Karpas-422 (cell line): ENCODE measurements around the gene SDK1. TPM values are rescaled to one million over a fixed set of nuclear protein-coding genes. Genes with fewer than 3 reads are reported as not detected.

Experiments
- DNase-seq: peaks from one replicate; pipeline ENCODE4 v3.0.0-alpha.2; 2015
- H2AFZ ChIP-seq: fragments of 200-600 bp; sonication (generic); 2 replicates; pipeline ENCODE4 v1.6.1; 2014; ENCODE audit warnings: antibody characterized with exemption, low read length, mixed read lengths
- H3K27ac ChIP-seq: fragments of 200-600 bp; sonication (generic); 2 replicates; pipeline ENCODE4 v1.5.1; 2014; ENCODE audit warnings: mild to moderate bottlenecking, low read length, moderate library complexity
- H3K27me3 ChIP-seq: fragments of 200-600 bp; sonication (generic); 2 replicates; pipeline ENCODE4 v1.6.1; 2014; ENCODE audit warnings: low read length, mixed read lengths
- H3K36me3 ChIP-seq: fragments of 200-600 bp; sonication (generic); 2 replicates; pipeline ENCODE4 v1.6.1; 2014; ENCODE audit warnings: low read length, mixed read lengths; ENCODE audit not compliant: insufficient read depth
- H3K4me1 ChIP-seq: fragments of 200-600 bp; sonication (generic); 2 replicates; pipeline ENCODE4 v1.6.1; 2014; ENCODE audit warnings: mild to moderate bottlenecking, low read length, mixed read lengths
- H3K4me2 ChIP-seq: fragments of 200-600 bp; sonication (generic); 2 replicates; pipeline ENCODE4 v1.6.1; 2014; ENCODE audit warnings: low read length, low read depth, mild to moderate bottlenecking; ENCODE audit not compliant: poor library complexity, severe bottlenecking
- H3K4me3 ChIP-seq: fragments of 200-600 bp; sonication (generic); 2 replicates; pipeline ENCODE4 v1.5.1; 2014; ENCODE audit warnings: mild to moderate bottlenecking, antibody characterized with exemption, low read length, mixed read lengths
- H3K79me2 ChIP-seq: fragments of 200-600 bp; sonication (generic); 2 replicates; pipeline ENCODE4 v1.6.1; 2014; ENCODE audit warnings: mild to moderate bottlenecking, low read length, mixed read lengths
- H3K9ac ChIP-seq: fragments of 200-600 bp; sonication (generic); 2 replicates; pipeline ENCODE4 v1.6.0; 2014; ENCODE audit warnings: low read length
- H3K9me2 ChIP-seq: fragments of 200-600 bp; sonication (generic), shearing (Covaris generic); replicated peaks from 2 replicates; pipeline ENCODE4 v1.6.0; 2014; ENCODE audit warnings: mild to moderate bottlenecking, low read length, moderate library complexity; ENCODE audit not compliant: insufficient read depth
- H3K9me3 ChIP-seq: fragments of 300-700, 200-600 bp; sonication (generic); 2 replicates; pipeline ENCODE4 v1.6.1; 2014; ENCODE audit warnings: low read length, mixed read lengths
- H4K20me1 ChIP-seq: fragments of 200-600 bp; sonication (generic); 2 replicates; pipeline ENCODE4 v1.6.1; 2014; ENCODE audit warnings: mild to moderate bottlenecking, antibody characterized with exemption, low read length, low read depth; ENCODE audit not compliant: insufficient read depth
- total RNA-seq: library from RNA; depleted of rRNA; stranded (reverse); fragments of >200 nt; shearing (Covaris generic); gene quantifications from 2 replicates; pipeline ENCODE4 v1.2.3, GENCODE V29; 2014; ENCODE audit warnings: low replicate concordance

The SDK1 gene
- total RNA-seq, 1 experiment from 2014 or later, result not detected

DNA sequence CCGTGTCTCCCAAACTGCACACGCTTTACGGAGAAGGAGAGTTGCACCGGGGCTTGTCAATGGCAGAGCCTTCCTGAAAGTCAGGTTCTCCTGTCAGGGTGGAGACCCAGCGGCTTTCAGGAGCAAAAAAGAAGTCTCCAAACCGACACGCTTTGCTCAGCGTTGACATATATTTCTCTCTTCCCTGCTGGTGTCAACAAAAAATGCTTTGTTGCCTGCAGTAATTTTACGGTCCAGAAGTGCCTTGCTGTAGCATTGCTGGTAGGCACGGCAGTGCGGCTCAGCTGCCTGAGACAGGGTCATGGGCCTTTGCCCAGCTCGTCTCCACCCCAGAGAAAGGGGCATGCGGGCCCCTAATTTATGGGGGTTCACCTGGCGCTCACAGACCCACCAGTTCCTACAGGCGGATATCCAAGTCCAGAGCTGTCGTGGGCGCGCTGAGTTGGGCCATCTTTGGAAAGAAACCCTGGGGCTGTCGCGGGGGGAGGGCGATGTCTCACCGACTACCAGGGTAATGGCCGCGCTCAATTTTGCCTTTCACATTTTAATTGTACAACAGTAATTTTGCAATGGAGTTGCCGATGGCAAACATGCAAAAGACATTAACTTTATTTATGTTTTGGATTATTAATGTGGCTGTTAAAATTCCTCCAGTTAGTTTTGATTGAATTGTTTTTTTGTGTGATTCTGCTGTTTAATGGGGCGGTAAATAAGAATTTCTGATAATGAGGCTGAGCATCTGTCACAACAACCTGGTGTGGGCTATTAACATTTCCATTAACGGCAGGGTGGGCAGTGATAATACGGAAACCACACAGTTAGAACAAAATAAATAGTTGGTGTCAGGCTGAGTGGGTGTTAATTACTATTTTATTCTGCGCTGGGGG lies 902.8 kb downstream of the SDK1 start:
- Histone ChIP-seq H3K79me2 (no peaks in the 10 kb centered on the region), H3K4me1 (no peaks in the 10 kb centered on the region), H3K9ac (no peak overlapping the region), H4K20me1 (no peaks in the 10 kb centered on the region), H3K27me3 (no peaks in the 10 kb centered on the region), H3K27ac (no peak overlapping the region), H3K9me3 (no peaks in the 10 kb centered on the region), H2AFZ (no peak overlapping the region), H3K9me2 (no peaks in the 10 kb centered on the region), H3K36me3 (no peaks in the 10 kb centered on the region), H3K4me2 (no peak overlapping the region), H3K4me3 (no peak overlapping the region)
- no peak for DNase-seq

DNA sequence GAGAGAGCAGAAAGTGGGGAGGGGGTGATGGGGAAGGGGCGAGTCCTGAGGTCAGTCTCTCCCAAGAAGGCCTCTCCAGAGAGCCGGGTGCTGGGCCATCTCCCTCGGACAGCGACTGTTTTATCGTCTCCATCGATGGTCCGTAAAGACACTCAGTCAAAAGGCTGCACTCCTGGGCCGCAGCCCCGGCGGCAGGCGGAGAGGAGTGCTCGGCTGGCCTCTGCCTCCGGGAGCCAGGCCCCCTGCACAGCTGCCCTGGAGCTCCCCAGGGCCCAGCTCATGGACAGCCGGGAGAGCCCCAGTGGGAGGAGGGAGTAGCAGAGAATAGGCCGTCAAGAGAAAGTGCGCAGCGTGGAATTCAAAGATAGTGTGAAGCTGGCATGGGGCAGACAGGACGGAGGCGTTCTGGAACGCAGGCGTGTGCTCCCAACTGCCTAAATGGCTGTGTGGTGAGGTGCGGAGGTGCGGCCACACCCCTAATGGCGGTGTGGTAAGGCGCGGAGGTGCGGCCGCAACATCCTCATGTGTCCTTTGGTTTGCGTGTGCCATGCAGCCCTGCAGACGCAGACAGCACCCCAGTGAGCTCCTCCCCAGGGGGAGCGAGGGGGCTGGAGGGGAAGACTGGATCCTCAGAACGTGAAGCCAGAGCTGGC lies 903.6 kb downstream of the SDK1 start:
- H4K20me1 ChIP-seq, result no peaks in the 10 kb centered on the region
- no peaks in the 10 kb centered on the region for H3K36me3 ChIP-seq
- no peaks in the 10 kb centered on the region for H3K4me1 ChIP-seq
- H3K9ac ChIP-seq, result no peak overlapping the region
- no peak for DNase-seq
- no peak overlapping the region for H3K4me3 ChIP-seq
- H3K4me2 ChIP-seq, result no peak overlapping the region
- no peak overlapping the region for H3K27ac ChIP-seq
- no peaks in the 10 kb centered on the region for H3K9me2 ChIP-seq
- no peaks in the 10 kb centered on the region for H3K79me2 ChIP-seq
- H2AFZ ChIP-seq, result no peak overlapping the region
- no peaks in the 10 kb centered on the region for H3K27me3 ChIP-seq
- no peaks in the 10 kb centered on the region for H3K9me3 ChIP-seq

DNA sequence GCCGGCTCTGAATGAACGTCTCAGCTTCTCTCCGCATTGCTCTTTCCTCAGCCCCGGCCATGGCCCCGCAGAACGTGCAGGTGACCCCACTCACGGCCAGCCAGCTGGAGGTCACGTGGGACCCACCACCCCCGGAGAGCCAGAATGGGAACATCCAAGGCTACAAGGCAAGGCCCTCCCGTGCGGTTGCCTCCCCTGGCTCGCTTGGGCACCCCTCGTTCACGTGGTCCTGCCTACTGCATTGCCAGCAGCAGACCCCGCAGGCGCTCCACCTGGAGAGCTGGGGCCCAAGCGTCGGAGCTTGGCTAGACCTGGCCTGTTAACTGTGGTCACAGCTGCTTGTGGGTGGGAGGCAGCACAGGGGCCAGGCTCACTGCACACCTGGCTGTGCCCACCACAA lies 904.8 kb downstream of the SDK1 start:
- H3K9me2 ChIP-seq, result no peaks in the 10 kb centered on the region
- H3K4me3 ChIP-seq, result no peak overlapping the region
- no peak overlapping the region for H3K9ac ChIP-seq
- H3K79me2 ChIP-seq, result no peaks in the 10 kb centered on the region
- H3K4me1 ChIP-seq, result no peaks in the 10 kb centered on the region
- H3K36me3 ChIP-seq, result no peaks in the 10 kb centered on the region
- no peaks in the 10 kb centered on the region for H3K27me3 ChIP-seq
- no peaks in the 10 kb centered on the region for H4K20me1 ChIP-seq
- H3K27ac ChIP-seq, result no peak overlapping the region
- H3K9me3 ChIP-seq, result no peaks in the 10 kb centered on the region
- H3K4me2 ChIP-seq, result no peak overlapping the region
- DNase-seq, result no peak
- H2AFZ ChIP-seq, result no peak overlapping the region

DNA sequence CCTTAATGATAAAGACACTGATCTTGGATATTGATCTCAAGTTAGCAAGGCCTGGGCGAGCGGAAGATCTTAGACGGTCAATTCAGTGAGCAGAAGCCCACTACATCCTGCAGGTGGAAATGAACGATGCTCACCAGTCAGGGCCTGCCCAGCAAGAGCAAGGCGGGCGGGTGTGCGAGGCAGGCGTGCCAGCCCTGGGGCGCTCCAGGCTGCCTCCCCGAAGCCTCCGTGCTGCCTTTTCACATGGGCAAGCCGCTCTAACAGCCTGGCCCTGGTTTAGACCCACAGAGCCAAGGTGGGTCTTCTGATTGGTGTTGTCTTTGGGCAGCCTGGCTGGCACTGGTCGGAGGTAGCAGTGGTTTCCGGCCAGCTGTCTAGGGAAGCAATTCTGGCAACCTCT lies 906.0 kb downstream of the SDK1 start:
- no peaks in the 10 kb centered on the region for H4K20me1 ChIP-seq
- no peaks in the 10 kb centered on the region for H3K9me3 ChIP-seq
- no peak overlapping the region for H3K9ac ChIP-seq
- no peak overlapping the region for H3K4me2 ChIP-seq
- no peaks in the 10 kb centered on the region for H3K36me3 ChIP-seq
- no peak overlapping the region for H2AFZ ChIP-seq
- no peaks in the 10 kb centered on the region for H3K27me3 ChIP-seq
- no peak overlapping the region for H3K27ac ChIP-seq
- H3K4me1 ChIP-seq, result no peaks in the 10 kb centered on the region
- H3K4me3 ChIP-seq, result no peak overlapping the region
- no peaks in the 10 kb centered on the region for H3K9me2 ChIP-seq
- no peaks in the 10 kb centered on the region for H3K79me2 ChIP-seq
- no peak for DNase-seq

DNA sequence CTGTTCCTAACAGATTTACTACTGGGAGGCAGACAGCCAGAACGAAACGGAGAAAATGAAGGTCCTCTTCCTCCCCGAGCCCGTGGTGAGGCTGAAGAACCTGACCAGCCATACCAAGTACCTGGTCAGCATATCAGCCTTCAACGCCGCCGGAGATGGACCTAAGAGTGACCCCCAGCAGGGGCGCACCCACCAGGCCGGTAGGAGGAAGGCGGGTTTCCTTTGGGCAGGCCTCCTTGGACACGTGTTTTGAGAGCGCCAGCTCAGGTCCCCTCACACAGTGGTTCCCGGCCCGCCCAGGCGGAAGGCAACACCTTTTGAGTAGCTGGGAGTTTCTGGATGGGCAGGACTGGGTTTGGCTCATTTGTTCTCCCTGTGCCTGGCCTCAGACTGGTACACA lies 907.0 kb downstream of the SDK1 start:
- H4K20me1 ChIP-seq, result no peaks in the 10 kb centered on the region
- H3K4me3 ChIP-seq, result no peak overlapping the region
- no peaks in the 10 kb centered on the region for H3K9me2 ChIP-seq
- no peak overlapping the region for H2AFZ ChIP-seq
- no peaks in the 10 kb centered on the region for H3K9me3 ChIP-seq
- no peaks in the 10 kb centered on the region for H3K79me2 ChIP-seq
- no peak for DNase-seq
- no peaks in the 10 kb centered on the region for H3K4me1 ChIP-seq
- no peak overlapping the region for H3K9ac ChIP-seq
- no peaks in the 10 kb centered on the region for H3K36me3 ChIP-seq
- H3K27ac ChIP-seq, result no peak overlapping the region
- no peaks in the 10 kb centered on the region for H3K27me3 ChIP-seq
- H3K4me2 ChIP-seq, result no peak overlapping the region

DNA sequence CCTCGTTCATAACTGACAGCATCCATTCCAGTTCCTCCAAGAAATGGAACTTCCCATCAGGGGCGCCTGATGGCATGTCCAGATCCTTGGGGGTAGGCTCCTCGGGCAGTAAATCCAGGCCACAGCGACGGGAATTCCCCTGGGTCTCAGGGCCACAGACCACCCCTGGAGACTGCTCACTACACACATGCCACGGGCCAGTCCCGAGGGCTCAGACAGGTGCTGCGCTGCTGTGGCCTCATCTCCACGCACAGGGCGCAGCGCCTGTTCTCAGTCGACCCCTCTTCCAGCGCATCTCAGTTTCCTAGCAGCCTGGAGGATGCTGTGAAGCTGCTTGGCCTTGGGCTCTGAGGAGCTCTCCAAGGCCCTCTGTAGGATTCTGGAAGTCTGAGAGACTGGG lies 907.5 kb downstream of the SDK1 start:
- no peak for DNase-seq
- H3K4me1 ChIP-seq, result no peaks in the 10 kb centered on the region
- H3K27ac ChIP-seq, result no peak overlapping the region
- H3K4me3 ChIP-seq, result no peak overlapping the region
- no peak overlapping the region for H2AFZ ChIP-seq
- no peaks in the 10 kb centered on the region for H3K36me3 ChIP-seq
- no peaks in the 10 kb centered on the region for H3K27me3 ChIP-seq
- H3K9me3 ChIP-seq, result no peaks in the 10 kb centered on the region
- no peaks in the 10 kb centered on the region for H4K20me1 ChIP-seq
- H3K4me2 ChIP-seq, result no peak overlapping the region
- no peaks in the 10 kb centered on the region for H3K9me2 ChIP-seq
- H3K79me2 ChIP-seq, result no peaks in the 10 kb centered on the region
- no peak overlapping the region for H3K9ac ChIP-seq

DNA sequence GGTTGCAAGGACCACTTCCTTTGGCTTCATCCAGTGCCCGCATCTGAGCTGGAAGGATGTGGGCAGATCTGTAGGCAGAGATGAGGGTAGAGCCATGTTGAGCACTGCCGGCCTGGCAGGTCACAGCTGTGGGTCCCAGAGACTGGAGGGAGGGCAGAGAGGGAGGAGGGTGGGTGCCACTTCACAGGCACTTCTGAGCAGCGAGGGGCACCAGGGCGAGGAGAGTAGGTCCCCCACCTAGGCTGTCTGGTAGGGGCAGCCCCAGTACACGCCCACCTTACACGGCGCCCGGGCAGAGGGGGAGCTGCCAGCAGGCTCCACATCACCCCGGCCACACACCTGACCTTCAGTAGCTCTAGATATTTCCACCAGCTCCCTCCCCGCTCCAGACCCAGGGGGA lies 908.1 kb downstream of the SDK1 start:
- Histone ChIP-seq H3K36me3 (no peaks in the 10 kb centered on the region), H3K4me1 (no peaks in the 10 kb centered on the region), H3K9me2 (no peaks in the 10 kb centered on the region), H4K20me1 (no peaks in the 10 kb centered on the region), H3K27ac (no peak overlapping the region), H3K4me3 (no peak overlapping the region), H3K9me3 (no peaks in the 10 kb centered on the region), H2AFZ (no peak overlapping the region), H3K4me2 (no peak overlapping the region), H3K9ac (no peak overlapping the region), H3K79me2 (no peaks in the 10 kb centered on the region), H3K27me3 (no peaks in the 10 kb centered on the region)
- no peak for DNase-seq

DNA sequence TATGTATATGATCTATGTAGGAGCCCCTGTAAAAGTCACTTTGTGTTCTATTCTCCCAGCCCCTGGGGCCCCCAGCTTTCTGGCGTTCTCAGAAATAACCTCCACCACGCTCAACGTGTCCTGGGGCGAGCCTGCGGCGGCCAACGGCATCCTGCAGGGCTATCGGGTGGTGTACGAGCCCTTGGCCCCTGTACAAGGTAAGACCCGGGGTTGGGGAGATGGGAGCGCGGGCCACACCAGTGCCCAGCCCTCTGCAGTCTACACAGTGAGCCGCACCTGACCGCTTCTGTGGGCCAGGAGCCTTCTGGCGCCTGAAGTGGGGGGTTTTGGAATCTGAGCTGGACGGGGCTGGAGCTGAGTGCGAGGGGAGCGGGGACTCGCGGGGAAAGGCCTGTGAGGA lies 908.9 kb downstream of the SDK1 start:
- Histone ChIP-seq H3K36me3 (no peaks in the 10 kb centered on the region), H3K9me2 (no peaks in the 10 kb centered on the region), H3K27ac (no peak overlapping the region), H3K4me2 (no peak overlapping the region), H3K79me2 (no peaks in the 10 kb centered on the region), H4K20me1 (no peaks in the 10 kb centered on the region), H3K4me1 (no peaks in the 10 kb centered on the region), H3K9ac (no peak overlapping the region), H3K27me3 (no peaks in the 10 kb centered on the region), H3K4me3 (no peak overlapping the region), H2AFZ (no peak overlapping the region), H3K9me3 (no peaks in the 10 kb centered on the region)
- no peak for DNase-seq
